HG02943 (cell line): ENCODE data around the gene MAP2.

ENCODE experiments used
- ATAC-seq: cut with Tn5 transposase; IDR thresholded peaks from one replicate; pipeline ENCODE4 v1.9.1; 2021; ENCODE audit warnings: mild to moderate bottlenecking, low read depth, moderate library complexity; ENCODE audit not compliant: unreplicated experiment

MAP2 gene

GRCh38 chr2:209773377-209773776 is 349.5 kb downstream of the MAP2 start:
- ATAC-seq: no peak
